Endometrium (tissue), 2 donors: ENCODE measurements around the gene CETN1.

Experiments used
- FAIRE-seq: peaks from 2 replicates; lab custom pipeline; 2012; peaks lifted over from hg19 to GRCh38; lab: Jason Lieb, UNC
- donor health status: control.
- donor health status: control.

Gene CETN1

DNA sequence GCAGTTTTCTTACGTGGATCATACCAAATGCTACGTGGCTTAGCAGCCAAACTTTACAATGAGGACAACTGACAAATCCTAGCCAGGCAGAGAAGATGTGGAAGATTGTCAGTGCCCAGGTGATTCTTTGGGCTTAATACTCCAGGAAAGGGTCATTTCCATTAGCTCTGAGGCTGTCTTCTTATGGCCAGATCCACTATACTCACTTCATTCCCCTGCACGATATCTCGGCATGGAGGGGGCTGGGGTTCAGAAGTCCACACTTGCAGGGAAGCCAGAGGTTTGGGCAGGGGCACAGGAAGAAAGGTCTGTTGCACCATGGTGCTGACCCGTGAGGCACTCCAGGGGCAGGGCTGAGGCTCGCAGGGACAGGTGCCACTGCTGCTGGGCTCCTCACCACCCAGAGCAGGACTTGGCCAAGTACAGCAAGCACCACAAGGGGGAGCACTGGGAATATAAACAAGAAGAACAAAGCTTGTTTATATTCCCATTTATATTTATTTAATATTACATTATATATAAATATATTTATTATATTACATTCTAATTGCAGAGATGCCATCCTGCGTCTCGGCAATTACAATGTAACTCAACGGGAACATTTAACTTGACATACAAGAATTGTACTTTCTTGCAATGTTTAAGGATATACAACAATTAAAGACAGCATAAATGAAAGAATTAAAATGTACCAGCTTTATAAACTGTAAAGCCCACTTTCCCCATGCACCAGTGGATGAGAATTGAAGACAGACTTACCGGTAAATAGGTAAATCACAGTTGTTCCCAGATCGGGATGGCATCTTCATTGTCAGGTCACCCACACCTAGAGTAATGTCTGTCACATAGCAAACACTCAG is 43.8 kb downstream of the CETN1 start:
- FAIRE-seq, result no peak

GRCh38 chr18:627231-627630 is 47.1 kb downstream of the CETN1 start:
- no peak for FAIRE-seq

GRCh38 chr18:629269-630150 is 49.3 kb downstream of the CETN1 start:
- FAIRE-seq, result no peak

GRCh38 chr18:631560-631959 is 51.4 kb downstream of the CETN1 start:
- FAIRE-seq, result no peak
